Transverse colon (tissue), 4 donors: Measurements from ENCODE around the gene GTF2F2.

Source experiments
- CTCF ChIP-seq, 5 experiments: fragments of 200-600 bp in 3 of 5; fragments of 450-650 bp in 2 of 5; sonication (generic) in 3 of 5; IDR thresholded peaks; 1 replicate in 2 of 5; 2 replicates in 3 of 5; pipeline ENCODE4 v1.5.1; 2016 to 2017; ENCODE audit warnings: antibody characterized with exemption in 5 of 5, inconsistent platforms in 3 of 5, mild to moderate bottlenecking in 2 of 5, moderate library complexity in 1 of 5
- POLR2A ChIP-seq: fragments of 450-650 bp; IDR thresholded peaks from one replicate; pipeline ENCODE4 v1.6.1; 2016; ENCODE audit warnings: antibody characterized with exemption, mild to moderate bottlenecking, moderate library complexity
- POLR2AphosphoS5 ChIP-seq, 3 donors: sonication (generic); formaldehyde crosslinking; IDR thresholded peaks; one replicate each; pipeline ENCODE4 v1.6.1; 2016; ENCODE audit warnings: antibody characterized with exemption in 3 of 3

DNA sequence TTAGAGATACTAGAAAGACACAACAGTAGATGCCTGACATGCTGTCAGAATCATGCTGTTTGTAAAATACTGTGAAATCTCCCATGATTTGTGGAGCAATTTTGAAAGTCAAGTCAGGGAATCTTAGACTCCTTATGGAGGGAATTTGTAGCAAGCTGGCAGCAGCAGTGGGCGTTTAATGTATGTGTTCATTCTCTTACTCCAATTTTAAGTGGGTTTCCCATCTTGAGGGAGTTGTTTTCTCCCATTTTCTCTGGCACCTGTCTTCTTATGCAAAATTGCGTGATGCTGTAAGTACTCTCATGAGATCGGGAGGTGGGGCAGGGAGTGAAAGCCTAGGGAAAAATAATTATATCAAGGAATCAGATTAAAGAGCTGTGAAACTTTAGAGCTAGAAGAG is 16.0 kb upstream of the GTF2F2 start:
- TF ChIP-seq POLR2A = no peak
- no peak for TF ChIP-seq CTCF (IDR thresholded peaks at IDR 0.05)
- no peak for TF ChIP-seq POLR2AphosphoS5 (IDR thresholded peaks at IDR 0.05)
